ENCODE measurements around the gene SLC13A3. TPM values are rescaled to one million over a fixed set of nuclear protein-coding genes. Genes with fewer than 3 reads are reported as not detected.
A peak's percentile ranks its signal among the peaks of the same experiment; 100 is the strongest.

The SLC13A3 gene, protein sequence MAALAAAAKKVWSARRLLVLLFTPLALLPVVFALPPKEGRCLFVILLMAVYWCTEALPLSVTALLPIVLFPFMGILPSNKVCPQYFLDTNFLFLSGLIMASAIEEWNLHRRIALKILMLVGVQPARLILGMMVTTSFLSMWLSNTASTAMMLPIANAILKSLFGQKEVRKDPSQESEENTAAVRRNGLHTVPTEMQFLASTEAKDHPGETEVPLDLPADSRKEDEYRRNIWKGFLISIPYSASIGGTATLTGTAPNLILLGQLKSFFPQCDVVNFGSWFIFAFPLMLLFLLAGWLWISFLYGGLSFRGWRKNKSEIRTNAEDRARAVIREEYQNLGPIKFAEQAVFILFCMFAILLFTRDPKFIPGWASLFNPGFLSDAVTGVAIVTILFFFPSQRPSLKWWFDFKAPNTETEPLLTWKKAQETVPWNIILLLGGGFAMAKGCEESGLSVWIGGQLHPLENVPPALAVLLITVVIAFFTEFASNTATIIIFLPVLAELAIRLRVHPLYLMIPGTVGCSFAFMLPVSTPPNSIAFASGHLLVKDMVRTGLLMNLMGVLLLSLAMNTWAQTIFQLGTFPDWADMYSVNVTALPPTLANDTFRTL
- total RNA-seq, result under 1 TPM; 0.08 to 0.25 TPM

DNA sequence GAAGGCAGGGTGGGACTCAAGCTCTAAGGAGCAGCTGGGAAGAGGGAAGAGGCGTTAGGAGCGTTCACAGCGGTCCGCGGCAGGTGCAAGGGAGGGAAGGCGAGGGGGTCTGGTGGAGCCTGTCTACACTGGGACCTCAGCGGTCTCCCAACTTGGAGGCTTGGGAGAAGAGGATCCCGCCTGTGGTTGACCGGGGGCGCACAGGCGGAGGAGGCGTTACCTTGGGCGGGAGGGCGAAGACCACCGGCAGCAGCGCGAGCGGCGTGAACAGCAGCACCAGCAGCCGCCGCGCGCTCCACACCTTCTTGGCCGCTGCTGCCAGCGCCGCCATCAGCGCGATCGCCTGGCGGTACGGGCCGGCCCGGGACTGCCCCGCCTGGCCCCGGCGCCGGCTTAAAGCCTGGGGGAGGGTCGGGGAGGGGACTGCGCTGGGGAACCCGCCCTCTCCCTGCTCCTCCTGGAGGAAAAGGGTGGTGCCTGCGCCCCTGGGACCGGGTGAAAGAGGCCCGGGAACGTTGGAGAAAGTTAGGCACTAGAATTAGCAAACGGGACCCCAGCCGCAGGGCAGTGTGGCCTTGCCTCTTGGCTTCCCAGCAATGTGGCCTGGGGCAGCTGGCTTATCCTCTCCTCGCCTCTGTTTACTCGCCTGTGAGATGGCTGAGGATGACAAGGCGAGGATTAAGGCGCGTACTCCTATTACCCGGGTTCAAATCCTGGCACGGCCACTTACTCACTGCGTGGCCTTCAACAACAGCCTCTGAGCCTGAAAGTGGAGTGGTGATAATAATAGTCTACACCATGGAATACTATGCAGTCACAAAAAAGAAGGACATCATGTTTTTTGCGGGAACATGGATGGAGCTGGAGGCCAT lies at the start of gene SLC13A3:
Gene SLC13A3, minus strand, starts transcription at position 369 of the 872 bp plus-strand sequence. Its CDS starts 38 bp downstream, at position 331.
- Histone ChIP-seq H3K4me1 (no peaks in the 10 kb centered on the region), H3K36me3 (no peaks in the 10 kb centered on the region), H3K9me3 (no peaks in the 10 kb centered on the region), H3K4me3 (no peak within 1 kb of the TSS), H3K9ac (ENCODE audit: low read depth in 2 of 2, low read length in 2 of 2) (no peak within 1 kb of the TSS), H3K27me3 (peaks cover 13% of the 10 kb centered on the region), H3K27ac (no peak within 1 kb of the TSS)
- intact Hi-C loops (cut with DNase I), result no loop called here
- DNase-seq, result no peak
- TF ChIP-seq, protein P1, sequence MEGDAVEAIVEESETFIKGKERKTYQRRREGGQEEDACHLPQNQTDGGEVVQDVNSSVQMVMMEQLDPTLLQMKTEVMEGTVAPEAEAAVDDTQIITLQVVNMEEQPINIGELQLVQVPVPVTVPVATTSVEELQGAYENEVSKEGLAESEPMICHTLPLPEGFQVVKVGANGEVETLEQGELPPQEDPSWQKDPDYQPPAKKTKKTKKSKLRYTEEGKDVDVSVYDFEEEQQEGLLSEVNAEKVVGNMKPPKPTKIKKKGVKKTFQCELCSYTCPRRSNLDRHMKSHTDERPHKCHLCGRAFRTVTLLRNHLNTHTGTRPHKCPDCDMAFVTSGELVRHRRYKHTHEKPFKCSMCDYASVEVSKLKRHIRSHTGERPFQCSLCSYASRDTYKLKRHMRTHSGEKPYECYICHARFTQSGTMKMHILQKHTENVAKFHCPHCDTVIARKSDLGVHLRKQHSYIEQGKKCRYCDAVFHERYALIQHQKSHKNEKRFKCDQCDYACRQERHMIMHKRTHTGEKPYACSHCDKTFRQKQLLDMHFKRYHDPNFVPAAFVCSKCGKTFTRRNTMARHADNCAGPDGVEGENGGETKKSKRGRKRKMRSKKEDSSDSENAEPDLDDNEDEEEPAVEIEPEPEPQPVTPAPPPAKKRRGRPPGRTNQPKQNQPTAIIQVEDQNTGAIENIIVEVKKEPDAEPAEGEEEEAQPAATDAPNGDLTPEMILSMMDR (IDR thresholded peaks at IDR 0.05), result no peak

DNA sequence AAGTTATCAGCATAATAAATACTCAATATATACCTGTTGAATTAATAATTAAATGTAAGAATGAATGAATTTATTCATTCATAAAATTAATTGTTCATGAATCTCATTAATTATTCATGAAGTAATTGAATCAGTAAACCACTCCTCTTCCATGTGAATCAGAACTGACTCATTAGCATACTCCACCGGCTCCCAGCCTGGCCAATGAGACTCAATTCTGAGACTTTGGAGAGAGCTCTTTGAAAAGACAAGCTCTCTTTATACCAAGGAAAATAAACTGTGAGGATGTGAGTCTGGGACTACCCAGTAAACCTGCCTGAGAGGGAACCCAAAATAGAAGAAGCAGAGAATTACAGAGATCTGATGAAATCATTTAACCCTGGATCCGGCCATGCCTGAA lies 49.8 kb upstream of the SLC13A3 start:
- Histone ChIP-seq H3K36me3 (no peaks in the 10 kb centered on the region), H3K4me3 (no peak overlapping the region), H3K27ac (no peak overlapping the region), H3K27me3 (no peaks in the 10 kb centered on the region), H3K9ac (ENCODE audit: low read depth in 2 of 2, low read length in 2 of 2) (no peak overlapping the region), H3K4me1 (no peaks in the 10 kb centered on the region), H3K9me3 (no peaks in the 10 kb centered on the region)
- TF ChIP-seq, protein P1 (IDR thresholded peaks at IDR 0.05), result no peak
- intact Hi-C loops (cut with DNase I), result no loop called here
- DNase-seq, result no peak

DNA sequence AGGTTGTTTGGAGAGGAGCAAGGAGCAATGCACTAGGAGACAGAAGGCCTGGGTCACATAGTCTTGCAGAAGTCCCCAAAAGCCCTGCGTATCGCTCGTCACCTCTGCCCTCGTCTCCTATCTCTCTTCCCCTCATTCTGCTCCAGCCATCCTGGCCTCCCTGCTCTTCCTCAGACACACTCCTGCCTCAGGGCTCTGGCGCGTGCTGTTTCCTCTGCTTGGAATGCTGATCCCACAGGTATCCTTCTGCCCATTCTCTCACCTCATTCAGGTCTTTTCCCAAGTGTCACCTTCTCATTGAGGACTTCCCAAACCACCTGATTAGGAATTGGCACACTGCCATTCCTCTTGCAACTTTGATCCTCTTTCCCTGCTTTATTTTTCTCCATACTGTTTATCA lies 49.2 kb upstream of the SLC13A3 start:
- Histone ChIP-seq H3K4me1 (no peaks in the 10 kb centered on the region), H3K9ac (ENCODE audit: low read depth in 2 of 2, low read length in 2 of 2) (no peak overlapping the region), H3K4me3 (no peak overlapping the region), H3K27ac (no peak overlapping the region), H3K27me3 (no peaks in the 10 kb centered on the region), H3K36me3 (no peaks in the 10 kb centered on the region), H3K9me3 (no peaks in the 10 kb centered on the region)
- TF ChIP-seq, protein P1 (IDR thresholded peaks at IDR 0.05), result no peak
- intact Hi-C loops (cut with DNase I), result no loop called here
- no peak for DNase-seq

DNA sequence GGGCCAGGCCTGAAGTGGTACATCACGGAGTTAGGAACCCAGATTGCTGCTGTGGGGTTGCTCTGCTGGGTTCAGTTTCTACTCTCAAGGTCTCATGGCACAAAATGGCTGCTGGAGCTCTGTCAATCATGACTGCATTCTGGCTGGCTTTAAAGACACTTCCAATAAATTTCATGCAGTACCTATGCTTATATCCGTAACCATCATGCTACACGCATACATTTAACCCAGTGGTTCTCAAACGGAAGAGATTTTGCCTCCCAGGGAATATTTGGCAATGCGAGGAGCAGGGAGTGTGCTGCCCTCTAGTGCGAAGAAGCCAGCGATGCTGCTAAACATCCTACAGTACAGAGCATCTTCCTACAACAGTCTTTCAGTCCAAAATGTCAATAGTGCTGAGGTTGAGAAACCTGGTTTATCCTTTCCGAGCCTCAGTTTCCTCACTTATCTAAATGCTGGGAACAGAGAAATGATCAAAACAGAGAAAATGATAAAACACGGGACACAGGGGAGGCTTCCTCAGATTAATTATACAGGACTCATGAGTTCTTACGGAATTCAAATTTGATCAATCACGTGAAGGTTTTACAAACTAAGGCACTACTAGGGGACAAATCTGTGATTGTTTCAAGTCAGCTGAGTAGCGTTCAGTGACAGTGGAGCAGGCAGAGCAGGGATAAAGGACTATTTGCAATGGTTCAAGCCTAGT lies 48.5 kb upstream of the SLC13A3 start:
- H3K4me1 ChIP-seq, result no peaks in the 10 kb centered on the region
- TF ChIP-seq, protein P1 (IDR thresholded peaks at IDR 0.05), result peak; percentile 50
- intact Hi-C loops (cut with DNase I), result loop anchor here (5.0 kb wide), 1 partner anchor 178 kb away; no protein-coding TSS in a partner anchor
- DNase-seq, result no peak
- H3K27ac ChIP-seq, result no peak overlapping the region
- H3K9ac ChIP-seq (ENCODE audit: low read depth in 2 of 2, low read length in 2 of 2), result no peak overlapping the region
- H3K4me3 ChIP-seq, result no peak overlapping the region
- no peaks in the 10 kb centered on the region for H3K9me3 ChIP-seq
- H3K27me3 ChIP-seq, result no peaks in the 10 kb centered on the region
- H3K36me3 ChIP-seq, result no peaks in the 10 kb centered on the region

DNA sequence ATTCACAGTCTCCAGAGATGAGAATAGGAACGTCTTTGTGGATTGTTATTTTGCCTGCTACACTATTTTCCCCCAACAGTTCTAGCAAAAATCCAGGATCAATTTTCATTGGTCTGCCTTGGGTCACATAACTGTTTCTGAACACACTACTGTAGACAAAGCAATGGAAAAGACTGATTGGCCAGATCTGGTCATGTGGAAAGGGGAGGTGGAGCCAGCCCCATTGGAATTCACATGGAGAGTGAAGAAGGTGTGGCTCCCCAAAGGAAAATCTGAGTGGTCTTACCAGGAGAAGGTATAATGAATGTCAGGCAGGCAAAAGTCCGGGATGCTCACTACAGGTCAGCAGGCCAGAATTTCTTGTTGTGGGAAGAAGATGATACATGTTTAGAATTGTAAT lies 47.5 kb upstream of the SLC13A3 start:
- no peak overlapping the region for H3K27ac ChIP-seq
- TF ChIP-seq, protein P1 (IDR thresholded peaks at IDR 0.05), result no peak
- intact Hi-C loops (cut with DNase I), result loop anchor here (5.0 kb wide), 1 partner anchor 176 kb away; no protein-coding TSS in a partner anchor
- H3K36me3 ChIP-seq, result no peaks in the 10 kb centered on the region
- H3K9me3 ChIP-seq, result no peaks in the 10 kb centered on the region
- H3K4me3 ChIP-seq, result no peak overlapping the region
- H3K9ac ChIP-seq (ENCODE audit: low read depth in 2 of 2, low read length in 2 of 2), result no peak overlapping the region
- no peaks in the 10 kb centered on the region for H3K27me3 ChIP-seq
- H3K4me1 ChIP-seq, result no peaks in the 10 kb centered on the region
- no peak for DNase-seq

All from colonic mucosa (tissue), 4 donors.